ENCODE results near the gene SEPTIN5.

- TF ChIP-seq CTCF (conservative IDR thresholded peaks at IDR 0.05; ENCODE audit: low read depth in 2 of 2) (no peak), EZH2 (IDR thresholded peaks at IDR 0.05; ENCODE audit: low read depth, unreplicated experiment) (no peak), POLR2AphosphoS5 (IDR thresholded peaks at IDR 0.05; ENCODE audit: low read depth) (no peak), CREB1 (CRISPR knock-in tag; IDR thresholded peaks at IDR 0.05; ENCODE audit: low read depth) (no peak), EZH2phosphoT487 (IDR thresholded peaks at IDR 0.05; ENCODE audit: unreplicated experiment) (no peak)
Observed at GRCh38 chr22:19740586-19740985, 26.3 kb downstream of the SEPTIN5 start.
